ENCODE data around the gene MAPRE3. TPM values are rescaled to one million over a fixed set of nuclear protein-coding genes. Genes with fewer than 3 reads are reported as not detected.

Gene MAPRE3
- total RNA-seq, 1 donor from 2014 or later = 23.0 TPM

DNA sequence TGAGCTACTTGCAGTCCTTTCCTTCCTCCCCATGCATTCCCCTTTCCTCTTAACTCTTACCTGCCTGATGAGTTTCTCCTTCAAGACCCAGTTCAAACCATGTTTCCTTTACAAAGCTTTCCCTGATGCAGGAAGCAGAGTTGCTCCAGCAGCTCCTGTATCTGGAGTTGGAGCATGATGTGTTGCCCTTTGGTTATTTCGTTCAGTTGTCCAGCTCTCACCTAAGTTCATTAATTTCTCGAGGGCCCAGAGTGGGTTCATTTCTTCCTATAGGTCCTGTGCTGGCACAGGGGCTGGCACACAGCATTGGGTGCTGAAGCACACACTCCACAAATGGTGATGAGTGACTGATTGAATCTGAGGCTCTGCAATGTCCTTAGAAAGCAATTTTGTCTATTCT, 39.3 kb downstream of the MAPRE3 start:
- DNase-seq (no peak), ATAC-seq (no peak)
- intact Hi-C loops (cut with DNase I) = loop anchor here (10.0 kb wide), 1 partner anchor 45 kb away; no protein-coding TSS in a partner anchor
- H3K4me3 ChIP-seq = no peak overlapping the region
- no peak overlapping the region for H3K27ac ChIP-seq
- TF ChIP-seq, protein P1, sequence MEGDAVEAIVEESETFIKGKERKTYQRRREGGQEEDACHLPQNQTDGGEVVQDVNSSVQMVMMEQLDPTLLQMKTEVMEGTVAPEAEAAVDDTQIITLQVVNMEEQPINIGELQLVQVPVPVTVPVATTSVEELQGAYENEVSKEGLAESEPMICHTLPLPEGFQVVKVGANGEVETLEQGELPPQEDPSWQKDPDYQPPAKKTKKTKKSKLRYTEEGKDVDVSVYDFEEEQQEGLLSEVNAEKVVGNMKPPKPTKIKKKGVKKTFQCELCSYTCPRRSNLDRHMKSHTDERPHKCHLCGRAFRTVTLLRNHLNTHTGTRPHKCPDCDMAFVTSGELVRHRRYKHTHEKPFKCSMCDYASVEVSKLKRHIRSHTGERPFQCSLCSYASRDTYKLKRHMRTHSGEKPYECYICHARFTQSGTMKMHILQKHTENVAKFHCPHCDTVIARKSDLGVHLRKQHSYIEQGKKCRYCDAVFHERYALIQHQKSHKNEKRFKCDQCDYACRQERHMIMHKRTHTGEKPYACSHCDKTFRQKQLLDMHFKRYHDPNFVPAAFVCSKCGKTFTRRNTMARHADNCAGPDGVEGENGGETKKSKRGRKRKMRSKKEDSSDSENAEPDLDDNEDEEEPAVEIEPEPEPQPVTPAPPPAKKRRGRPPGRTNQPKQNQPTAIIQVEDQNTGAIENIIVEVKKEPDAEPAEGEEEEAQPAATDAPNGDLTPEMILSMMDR (IDR thresholded peaks at IDR 0.05) = no peak
- no peaks in the 10 kb centered on the region for H3K36me3 ChIP-seq
- no peaks in the 10 kb centered on the region for H3K27me3 ChIP-seq
- no peaks in the 10 kb centered on the region for H3K4me1 ChIP-seq
- H3K9me3 ChIP-seq = no peaks in the 10 kb centered on the region

DNA sequence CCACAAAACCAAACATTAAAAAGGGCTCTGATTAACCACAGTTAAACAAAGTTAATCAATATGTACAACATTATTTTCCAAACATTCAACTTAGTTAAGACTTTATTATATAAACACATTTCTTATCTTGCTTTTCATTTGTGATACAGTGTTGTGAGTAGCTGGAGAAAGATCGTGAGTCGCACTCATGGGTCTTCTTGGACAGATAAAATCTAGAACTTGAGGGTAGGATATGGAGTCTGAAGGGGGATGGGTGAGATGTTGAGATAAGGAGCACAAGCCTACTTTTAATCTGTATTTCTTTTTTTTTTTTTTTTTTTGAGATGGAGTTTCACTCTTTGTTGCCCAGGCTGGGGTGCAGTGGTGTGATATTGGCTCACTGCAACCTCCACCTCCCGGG, 39.7 kb downstream of the MAPRE3 start:
- intact Hi-C loops (cut with DNase I) = loop anchor here (10.0 kb wide), 1 partner anchor 45 kb away; no protein-coding TSS in a partner anchor
- no peak for DNase-seq
- no peak for ATAC-seq

DNA sequence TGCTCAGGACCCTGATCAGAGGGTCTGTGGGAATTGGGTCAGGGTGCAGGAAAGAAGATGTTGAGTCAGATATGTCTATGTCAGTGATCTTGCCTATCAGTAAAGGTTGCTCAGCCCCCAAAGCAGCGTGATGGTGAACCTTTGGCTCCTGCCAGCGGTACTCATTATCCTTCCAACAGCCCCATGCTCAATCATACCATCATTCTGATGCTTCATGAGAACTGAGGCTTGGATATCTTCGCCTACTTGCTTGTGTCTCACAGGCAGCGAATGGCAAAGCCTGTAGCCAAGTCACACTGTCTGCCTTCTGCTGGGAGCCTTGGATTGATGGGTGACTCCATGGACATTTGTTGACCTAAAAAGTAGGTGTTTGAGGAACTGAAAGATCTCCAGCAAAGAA, 43.3 kb downstream of the MAPRE3 start:
- no peak for ATAC-seq
- TF ChIP-seq, protein P1 (IDR thresholded peaks at IDR 0.05) = no peak

More for the DNA sequence above, 39.7 kb downstream of the MAPRE3 start:
- no peak overlapping the region for H3K4me3 ChIP-seq
- H3K27me3 ChIP-seq = no peaks in the 10 kb centered on the region
- no peaks in the 10 kb centered on the region for H3K9me3 ChIP-seq
- TF ChIP-seq, protein P1 (IDR thresholded peaks at IDR 0.05) = no peak
- no peaks in the 10 kb centered on the region for H3K4me1 ChIP-seq
- H3K27ac ChIP-seq = no peak overlapping the region
- no peaks in the 10 kb centered on the region for H3K36me3 ChIP-seq

DNA sequence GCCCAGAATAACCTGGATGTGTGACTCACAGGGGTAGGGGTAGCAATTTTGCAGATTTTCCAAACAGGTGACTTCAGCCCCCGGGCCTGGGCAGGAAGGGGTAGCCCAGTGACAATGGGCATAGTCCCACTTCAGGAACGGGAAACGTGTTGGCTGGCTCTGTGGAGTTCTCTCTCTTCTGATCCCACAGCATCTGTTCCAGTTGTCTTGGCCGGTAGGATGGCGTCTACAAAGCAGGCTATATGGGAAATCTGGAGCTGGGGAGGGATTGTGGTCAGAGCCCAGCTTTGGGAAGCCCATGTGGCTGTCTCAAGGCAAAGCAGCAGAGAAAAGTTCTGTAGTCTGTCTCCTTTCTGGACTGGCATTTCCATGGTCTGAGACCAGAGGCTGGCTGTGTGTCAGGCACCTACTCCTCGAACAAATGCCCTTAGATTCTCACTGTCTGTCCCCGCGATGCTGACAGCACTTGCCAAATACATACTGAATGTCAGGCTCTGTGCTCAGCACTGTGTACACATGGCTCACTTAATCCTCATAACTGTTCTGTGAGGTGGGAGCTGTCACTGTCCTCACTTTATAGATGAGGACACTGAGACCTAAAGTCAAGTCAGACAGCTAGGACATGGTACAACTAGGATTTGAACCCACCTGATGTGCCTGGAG, 44.5 kb downstream of the MAPRE3 start:
- DNase-seq = no peak
- Histone ChIP-seq H3K4me1 (no peaks in the 10 kb centered on the region), H3K27ac (no peak overlapping the region), H3K36me3 (no peaks in the 10 kb centered on the region), H3K9me3 (no peaks in the 10 kb centered on the region), H3K4me3 (no peak overlapping the region), H3K27me3 (no peaks in the 10 kb centered on the region)
- intact Hi-C loops (cut with DNase I) = loop anchor here (10.0 kb wide), 1 partner anchor 50 kb away; no protein-coding TSS in a partner anchor
- no peak for ATAC-seq
- TF ChIP-seq, protein P1 (IDR thresholded peaks at IDR 0.05) = no peak

More for the DNA sequence above, 43.3 kb downstream of the MAPRE3 start:
- Histone ChIP-seq H3K9me3 (no peaks in the 10 kb centered on the region), H3K36me3 (no peaks in the 10 kb centered on the region), H3K4me3 (no peak overlapping the region), H3K27me3 (no peaks in the 10 kb centered on the region), H3K27ac (no peak overlapping the region), H3K4me1 (no peaks in the 10 kb centered on the region)
- DNase-seq = no peak
- intact Hi-C loops (cut with DNase I) = loop anchor here (10.0 kb wide), 1 partner anchor 49 kb away; no protein-coding TSS in a partner anchor

DNA sequence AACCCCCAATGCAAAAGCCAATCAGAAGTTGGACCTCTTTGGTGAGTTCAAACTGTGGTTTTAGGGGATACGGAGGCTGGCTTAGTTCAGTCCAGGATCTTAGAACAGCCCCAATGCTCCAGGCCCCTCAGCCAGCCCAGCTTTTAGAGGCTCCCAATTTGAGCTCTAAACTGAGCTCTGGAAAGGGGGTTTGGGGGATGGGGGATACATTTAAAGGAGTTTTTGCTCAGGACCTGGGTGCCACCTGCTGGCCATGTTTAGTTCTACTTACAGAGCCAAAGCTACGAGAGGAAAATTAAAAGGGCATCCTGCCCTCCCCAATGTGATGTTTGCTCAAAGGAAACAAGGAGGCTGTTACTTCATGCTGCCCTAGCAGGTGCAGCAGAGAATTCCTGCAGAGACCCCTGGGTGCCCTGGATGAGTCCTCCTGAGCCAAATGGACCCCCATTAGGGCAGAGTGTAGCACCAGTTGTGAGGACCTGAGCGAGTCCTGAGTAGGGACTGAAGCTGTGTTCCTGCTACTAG, 46.4 kb downstream of the MAPRE3 start:
- TF ChIP-seq, protein P1 (IDR thresholded peaks at IDR 0.05) = peak; percentile 64
- no peaks in the 10 kb centered on the region for H3K9me3 ChIP-seq
- intact Hi-C loops (cut with DNase I) = loop anchor here (10.0 kb wide), 1 partner anchor 52 kb away; no protein-coding TSS in a partner anchor
- H3K36me3 ChIP-seq = no peaks in the 10 kb centered on the region
- DNase-seq (no peak), ATAC-seq (peak; percentile 72)
- peaks cover 7% of the 10 kb centered on the region for H3K4me1 ChIP-seq
- H3K4me3 ChIP-seq = no peak overlapping the region
- H3K27ac ChIP-seq = peak overlapping the region; percentile 58
- no peaks in the 10 kb centered on the region for H3K27me3 ChIP-seq
